HG02870 (cell line): ENCODE data around the gene YIPF2.
"Not testable (repeated sequence)": the region's sequence is repeated elsewhere in the genome, so short reads cannot be mapped to it uniquely, and the experiment has no call there.

ENCODE experiments used
- ATAC-seq: cut with Tn5 transposase; IDR thresholded peaks from one replicate; pipeline ENCODE4 v1.9.1; 2021; ENCODE audit warnings: mild to moderate bottlenecking, moderate library complexity; ENCODE audit not compliant: unreplicated experiment

The YIPF2 gene

GRCh38 chr19:10928563-10929401 lies at the start of gene YIPF2, which contains the start of gene TIMM29:
Gene YIPF2 (minus strand): TSS chr19:10928639. CDS start chr19:10928410, 229 bp downstream.
Gene TIMM29 (plus strand): TSS chr19:10928811. CDS start chr19:10928823, 12 bp downstream.
- peak; percentile 81 for ATAC-seq

- ATAC-seq = no peak
Observed at GRCh38 chr19:10977742-10978092, 49.3 kb upstream of the YIPF2 start.

DNA sequence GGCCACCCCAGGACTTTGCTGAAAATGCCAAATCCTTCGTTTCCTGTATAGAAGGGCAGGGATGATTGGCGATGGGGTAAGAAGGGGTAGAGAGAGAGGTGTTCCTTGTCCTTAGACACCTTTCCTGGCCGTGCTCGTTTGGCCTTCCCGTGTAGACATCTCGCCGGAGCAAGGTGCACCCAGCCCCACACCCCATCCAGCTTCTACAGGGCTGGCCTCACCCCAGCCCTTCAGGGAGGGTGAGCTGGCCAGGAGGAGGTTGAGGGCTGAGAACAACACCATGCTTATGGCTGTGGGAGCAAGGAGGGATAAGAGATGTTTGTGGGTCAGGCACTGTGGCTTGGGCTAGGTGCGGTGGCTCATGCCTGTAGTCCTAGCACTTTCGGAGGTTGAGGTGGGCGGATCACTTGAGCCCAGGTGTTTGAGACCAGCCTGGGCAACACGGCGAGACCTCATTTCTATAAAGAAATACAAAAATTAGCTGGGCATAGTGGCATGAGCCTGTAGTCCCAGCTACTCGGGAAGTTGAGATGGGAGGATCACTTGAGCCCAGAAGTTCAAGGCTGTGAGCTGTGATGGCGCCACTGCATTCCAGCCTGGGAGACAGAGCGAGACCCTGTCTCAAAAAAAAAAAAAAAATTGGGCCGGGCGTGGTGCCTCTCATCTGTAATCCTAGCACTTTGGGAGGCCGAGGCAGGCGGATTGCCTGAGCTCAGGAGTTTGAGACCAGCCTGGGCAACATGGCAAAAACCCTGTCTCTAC lies 47.9 kb upstream of the YIPF2 start:
- ATAC-seq = no peak

DNA sequence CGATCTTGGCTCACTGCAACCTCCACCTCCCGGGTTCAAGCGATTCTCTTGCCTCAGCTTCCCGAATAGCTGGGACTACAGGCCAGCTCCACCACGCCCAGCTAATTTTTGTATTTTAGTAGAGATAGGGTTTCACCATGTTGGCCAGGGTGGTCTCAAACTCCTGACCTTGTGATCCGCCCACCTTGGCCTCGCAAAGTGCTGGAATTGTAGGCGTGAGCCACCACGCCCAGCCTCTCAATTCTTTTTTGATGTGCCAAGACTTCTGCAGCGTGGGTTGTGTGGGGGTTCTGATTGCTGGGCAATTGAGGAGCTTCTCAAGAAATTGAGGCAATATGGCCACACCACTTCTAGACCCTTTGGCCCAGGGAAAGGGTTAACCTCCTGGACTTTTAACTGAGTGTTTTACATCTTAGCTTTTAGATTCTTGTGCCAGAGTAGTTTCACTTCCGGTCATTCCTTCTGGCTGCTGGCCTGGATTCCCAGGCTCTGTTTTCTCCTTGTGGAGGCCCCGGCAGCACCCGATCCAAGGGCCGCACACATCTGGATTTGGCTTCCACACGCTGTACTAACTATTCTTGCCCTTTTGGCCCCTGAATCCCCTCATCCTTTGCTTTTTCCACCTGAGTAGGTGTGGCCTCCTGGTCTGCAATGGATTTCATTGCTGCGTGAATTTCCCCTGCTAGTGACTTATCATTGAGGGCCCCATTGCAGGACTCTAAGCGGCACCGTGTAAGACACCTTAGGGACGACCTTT lies 47.1 kb upstream of the YIPF2 start:
- ATAC-seq = no peak

- ATAC-seq = no peak
Observed at GRCh38 chr19:10971107-10971726, 42.8 kb upstream of the YIPF2 start.

DNA sequence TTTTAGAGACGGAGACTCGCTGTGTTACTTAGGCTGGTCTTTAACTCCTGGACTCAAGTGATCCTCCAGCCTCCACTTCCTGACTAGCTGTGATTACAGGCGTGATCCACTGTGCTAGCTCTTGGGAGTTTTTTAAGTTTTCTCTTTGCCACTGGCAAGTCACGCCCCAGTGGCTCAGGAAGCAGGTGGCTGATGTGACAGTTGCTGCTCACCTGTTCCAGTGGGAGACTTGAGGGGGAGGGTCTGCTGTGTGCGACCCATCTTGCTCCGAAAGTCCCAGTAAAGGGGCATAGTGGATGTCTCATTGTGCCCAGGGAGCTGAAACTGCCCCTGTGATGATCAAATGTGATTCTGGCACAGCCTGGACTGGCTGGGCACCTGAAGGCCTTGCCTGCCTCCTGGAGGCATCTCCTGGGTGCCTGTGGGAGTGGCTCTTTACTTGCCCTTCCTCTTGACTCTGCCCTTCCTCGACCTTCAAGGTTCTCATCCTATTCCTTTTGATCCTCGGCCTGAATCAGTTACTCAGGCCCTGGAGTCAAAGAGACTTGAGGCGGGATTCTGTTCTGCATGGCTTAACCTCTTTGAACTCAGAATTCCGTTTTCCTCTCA lies 40.2 kb upstream of the YIPF2 start:
- ATAC-seq = no peak

- ATAC-seq = no peak
Observed at GRCh38 chr19:10966809-10967208, 38.4 kb upstream of the YIPF2 start.

- no peak for ATAC-seq
Observed at GRCh38 chr19:10965398-10965797, 37.0 kb upstream of the YIPF2 start.

GRCh38 chr19:10964903-10965302 lies 36.5 kb upstream of the YIPF2 start:
- ATAC-seq = no peak

- no peak for ATAC-seq
Observed at GRCh38 chr19:10963865-10964264, 35.4 kb upstream of the YIPF2 start.

DNA sequence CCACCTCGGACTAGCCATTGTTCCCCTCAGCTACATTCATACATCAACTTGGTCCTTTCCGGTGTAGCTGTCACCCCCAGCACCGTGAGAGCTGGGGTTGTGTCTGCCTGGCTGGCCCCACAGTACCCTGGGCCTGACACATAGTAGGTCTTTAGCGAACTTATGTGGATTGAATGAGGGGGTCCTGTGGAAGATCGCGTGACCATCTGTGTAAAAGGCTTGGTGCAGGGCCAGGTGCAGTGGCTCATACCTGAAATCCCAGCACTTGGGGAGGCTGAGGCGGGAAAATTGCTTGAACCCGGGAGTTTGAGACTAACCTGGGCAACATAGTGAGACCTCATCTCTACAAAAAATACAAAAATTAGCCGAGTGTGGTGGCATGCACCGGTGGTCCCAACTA lies 34.4 kb upstream of the YIPF2 start:
- ATAC-seq = no peak

- ATAC-seq = peak; percentile 29
Observed at GRCh38 chr19:10961073-10961860, 32.8 kb upstream of the YIPF2 start.

- ATAC-seq = peak; percentile 60
Observed at GRCh38 chr19:10960314-10961072, 32.1 kb upstream of the YIPF2 start, which contains the start of gene SMARCA4. Gene SMARCA4 (plus strand): TSS chr19:10961030. CDS start chr19:10984152, 23,122 bp downstream.

DNA sequence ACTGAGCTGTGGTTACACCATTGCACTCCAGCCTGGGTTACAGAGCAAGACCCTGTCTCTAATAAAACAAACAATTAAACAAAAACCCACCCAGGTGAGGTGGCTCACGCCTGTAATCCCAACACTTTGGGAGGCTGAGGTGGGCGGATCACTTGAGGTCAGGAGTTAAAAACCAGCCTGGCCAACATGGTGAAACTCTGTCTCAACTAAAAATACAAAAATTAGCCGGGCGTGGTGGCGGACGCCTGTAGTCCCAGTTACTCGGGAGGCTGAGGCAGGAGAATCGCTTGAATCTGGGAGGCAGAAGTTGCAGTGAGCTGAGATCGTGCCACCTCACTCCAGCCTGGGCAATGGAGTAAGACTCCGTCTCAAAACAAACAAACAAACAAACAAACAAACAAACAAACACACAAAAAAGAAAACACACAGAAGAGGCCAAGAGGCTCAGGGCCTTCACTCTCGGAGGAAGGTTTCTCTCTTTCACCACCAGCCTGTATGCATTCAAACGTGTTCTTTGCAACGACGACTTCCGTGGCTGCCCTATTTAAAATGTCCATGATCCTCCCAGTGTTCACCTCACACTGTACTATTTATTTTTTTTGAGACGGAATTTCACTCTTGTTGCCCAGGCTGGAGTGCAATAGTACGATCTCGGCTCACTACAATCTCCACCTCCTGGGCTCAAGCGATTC lies 31.0 kb upstream of the YIPF2 start:
- ATAC-seq = not testable (repeated sequence)

DNA sequence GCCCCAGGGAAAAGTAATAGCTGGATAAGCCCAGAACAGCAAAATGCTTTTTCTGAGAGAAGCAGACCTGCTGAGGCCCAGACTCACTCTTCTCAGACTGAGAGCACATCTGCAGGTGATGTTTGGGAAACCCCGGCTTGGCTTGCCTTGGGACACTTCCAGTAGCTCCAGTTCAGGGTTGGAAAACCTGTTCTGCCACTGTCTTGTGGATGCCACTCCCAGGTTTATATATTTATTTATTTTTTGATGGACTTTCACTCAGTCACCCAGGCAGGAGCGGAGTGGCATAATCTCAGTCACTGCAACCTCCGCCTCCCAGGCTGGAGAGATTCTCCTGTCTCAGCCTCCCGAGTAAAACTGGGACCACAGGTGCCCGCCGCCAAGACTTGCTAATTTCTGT lies 24.4 kb upstream of the YIPF2 start:
- ATAC-seq = no peak

DNA sequence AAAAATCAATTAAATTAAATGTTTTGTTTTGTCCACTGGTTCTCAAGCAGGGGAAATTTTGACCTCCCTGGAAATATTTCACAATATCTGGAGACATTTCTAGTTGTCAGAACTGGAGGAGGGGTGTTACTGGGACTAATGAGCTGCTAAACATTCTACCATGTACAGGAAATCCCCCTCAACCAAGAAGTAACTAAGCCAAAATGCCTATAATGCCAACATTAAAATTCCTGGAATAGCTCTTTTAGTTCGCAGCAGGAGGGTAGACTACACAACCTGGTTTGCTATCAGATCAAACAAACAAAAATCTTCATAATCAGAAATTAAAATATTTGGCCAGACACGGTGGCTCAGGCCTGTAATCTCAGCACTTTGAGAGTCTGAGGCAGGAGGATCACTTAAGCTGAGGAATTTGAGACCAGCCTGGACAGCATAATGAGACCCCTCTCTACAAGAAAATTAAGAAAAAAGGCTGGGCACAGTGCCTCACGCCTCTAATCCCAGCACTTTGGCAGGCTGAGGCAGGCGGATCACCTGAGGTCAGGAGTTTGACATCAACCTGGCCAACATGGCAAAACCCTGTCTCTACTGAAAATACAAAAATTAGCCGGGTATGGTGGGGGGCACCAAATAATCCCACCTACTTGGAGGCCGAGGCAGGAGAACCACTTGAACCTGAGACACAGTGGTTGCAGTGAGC lies 18.7 kb upstream of the YIPF2 start:
- no peak for ATAC-seq

- ATAC-seq = no peak
Observed at GRCh38 chr19:10945264-10945663, 16.8 kb upstream of the YIPF2 start.

DNA sequence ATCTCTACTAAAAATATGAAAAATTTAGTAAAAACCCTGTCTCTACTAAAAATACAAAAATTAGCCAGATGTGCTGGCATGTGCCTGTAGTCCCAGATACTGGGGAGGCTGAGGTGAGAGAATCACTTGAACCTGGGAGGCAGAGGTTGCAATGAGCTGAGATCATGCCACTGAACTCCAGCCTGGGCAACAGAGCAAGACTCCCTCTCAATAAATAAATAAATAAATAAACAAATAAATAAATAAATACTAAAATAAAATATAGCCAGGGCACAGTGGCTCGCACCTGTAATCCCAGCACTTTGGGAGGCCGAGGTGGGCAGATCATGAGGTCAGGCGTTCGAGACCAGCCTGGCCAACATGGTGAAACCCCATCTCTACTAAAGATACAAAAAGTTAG lies 15.0 kb upstream of the YIPF2 start:
- ATAC-seq = not testable (repeated sequence)
